ENCODE data around the gene DDX56. TPM values are rescaled to one million over a fixed set of nuclear protein-coding genes. Genes with fewer than 3 reads are reported as not detected.

Gene DDX56
- polyA plus RNA-seq, 3 donors, result 32.2 to 69.3 (median 33.9) TPM

DNA sequence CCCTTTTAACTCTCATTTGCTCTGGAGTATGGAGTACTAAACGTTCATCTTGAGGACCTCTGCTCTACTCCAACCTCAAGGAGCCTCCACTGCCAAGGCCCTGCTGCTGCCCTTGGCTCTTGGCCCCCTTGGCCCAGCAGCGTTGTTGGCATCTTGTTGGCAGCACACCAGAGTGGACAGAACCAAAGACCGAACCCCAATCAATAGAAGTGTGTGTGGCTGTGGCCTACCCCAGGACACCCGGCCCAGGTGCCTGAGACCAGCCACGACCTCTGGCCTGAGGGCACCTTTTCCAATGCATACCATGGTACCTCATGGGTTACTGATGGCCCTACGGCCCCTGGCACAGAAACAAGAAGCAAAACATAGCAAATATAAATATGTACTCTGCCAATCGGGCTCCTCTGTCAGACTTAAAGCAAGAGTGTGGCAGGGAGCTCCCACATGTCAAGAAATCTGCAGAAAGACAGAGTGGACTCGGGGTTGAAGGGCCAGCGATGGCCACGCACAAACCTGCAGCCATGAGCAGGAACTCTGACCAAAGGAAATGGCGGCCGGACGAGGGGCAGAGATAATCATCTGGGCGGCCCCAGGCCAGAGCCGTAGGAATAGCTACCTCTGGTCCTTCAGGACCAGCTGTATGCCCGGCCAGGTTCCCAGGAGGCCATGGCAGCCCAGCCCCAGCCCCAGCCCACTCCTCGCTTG is 35.5 kb downstream of the DDX56 start:
- H3K27ac Mint-ChIP-seq, result no peak overlapping the region
- DNase-seq, result no peak
- H3K79me2 ChIP-seq (ENCODE audit: insufficient read depth, low read length), result no peaks in the 10 kb centered on the region
- H3K9me3 Mint-ChIP-seq, result no peaks in the 10 kb centered on the region
- TF ChIP-seq, protein P1, sequence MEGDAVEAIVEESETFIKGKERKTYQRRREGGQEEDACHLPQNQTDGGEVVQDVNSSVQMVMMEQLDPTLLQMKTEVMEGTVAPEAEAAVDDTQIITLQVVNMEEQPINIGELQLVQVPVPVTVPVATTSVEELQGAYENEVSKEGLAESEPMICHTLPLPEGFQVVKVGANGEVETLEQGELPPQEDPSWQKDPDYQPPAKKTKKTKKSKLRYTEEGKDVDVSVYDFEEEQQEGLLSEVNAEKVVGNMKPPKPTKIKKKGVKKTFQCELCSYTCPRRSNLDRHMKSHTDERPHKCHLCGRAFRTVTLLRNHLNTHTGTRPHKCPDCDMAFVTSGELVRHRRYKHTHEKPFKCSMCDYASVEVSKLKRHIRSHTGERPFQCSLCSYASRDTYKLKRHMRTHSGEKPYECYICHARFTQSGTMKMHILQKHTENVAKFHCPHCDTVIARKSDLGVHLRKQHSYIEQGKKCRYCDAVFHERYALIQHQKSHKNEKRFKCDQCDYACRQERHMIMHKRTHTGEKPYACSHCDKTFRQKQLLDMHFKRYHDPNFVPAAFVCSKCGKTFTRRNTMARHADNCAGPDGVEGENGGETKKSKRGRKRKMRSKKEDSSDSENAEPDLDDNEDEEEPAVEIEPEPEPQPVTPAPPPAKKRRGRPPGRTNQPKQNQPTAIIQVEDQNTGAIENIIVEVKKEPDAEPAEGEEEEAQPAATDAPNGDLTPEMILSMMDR (IDR thresholded peaks at IDR 0.05), result no peak
- intact Hi-C loops (cut with micrococcal nuclease), result no loop called here
- H3K4me1 Mint-ChIP-seq, result peaks cover 4% of the 10 kb centered on the region
- no peak overlapping the region for H3K4me3 Mint-ChIP-seq
- H3K36me3 ChIP-seq (replicated peaks in 1 of 2; ENCODE audit: control insufficient read depth in 1 of 2, insufficient read depth in 2 of 2, low read length in 2 of 2), result no peaks in the 10 kb centered on the region
- no peak overlapping the region for H2AFZ ChIP-seq (ENCODE audit: insufficient read depth, low read depth, low read length, poor library complexity, severe bottlenecking)
- H3K9me3 ChIP-seq (replicated peaks in 1 of 2; ENCODE audit: control insufficient read depth in 1 of 2, insufficient read depth in 1 of 2, low read length in 2 of 2), result no peaks in the 10 kb centered on the region
- 97% methylated on average over 14 of the region's 17 CpGs for WGBS (ENCODE audit: insufficient coverage)
- H3K4me1 ChIP-seq (ENCODE audit: control insufficient read depth in 1 of 2, insufficient read depth in 2 of 2, low read length in 2 of 2), result peaks cover 7 to 10% of the 10 kb centered on the region in 2 donors
- H3K4me2 ChIP-seq (replicated peaks; ENCODE audit: extremely low read depth, low read length, poor library complexity, severe bottlenecking), result no peak overlapping the region
- H3K9ac ChIP-seq (ENCODE audit: insufficient read depth, low read length, poor library complexity, severe bottlenecking), result no peak overlapping the region
- H3K27me3 Mint-ChIP-seq (ENCODE audit: low read depth in 3 of 3), result peaks cover 0 to 9% (median 2%) of the 10 kb centered on the region in 3 donors
- H4K20me1 ChIP-seq (ENCODE audit: insufficient read depth, low read length), result no peaks in the 10 kb centered on the region
- H3K36me3 Mint-ChIP-seq, result no peaks in the 10 kb centered on the region
- H3K27ac ChIP-seq (ENCODE audit: low read depth in 1 of 2, low read length in 2 of 2), result no peak overlapping the region
- H3K4me3 ChIP-seq (replicated peaks in 1 of 3; ENCODE audit: low read depth in 2 of 3, low read length in 3 of 3), result no peak overlapping the region
- no peaks in the 10 kb centered on the region for H3K27me3 ChIP-seq (ENCODE audit: control insufficient read depth in 2 of 2, insufficient read depth in 2 of 2, low read length in 2 of 2)

DNA sequence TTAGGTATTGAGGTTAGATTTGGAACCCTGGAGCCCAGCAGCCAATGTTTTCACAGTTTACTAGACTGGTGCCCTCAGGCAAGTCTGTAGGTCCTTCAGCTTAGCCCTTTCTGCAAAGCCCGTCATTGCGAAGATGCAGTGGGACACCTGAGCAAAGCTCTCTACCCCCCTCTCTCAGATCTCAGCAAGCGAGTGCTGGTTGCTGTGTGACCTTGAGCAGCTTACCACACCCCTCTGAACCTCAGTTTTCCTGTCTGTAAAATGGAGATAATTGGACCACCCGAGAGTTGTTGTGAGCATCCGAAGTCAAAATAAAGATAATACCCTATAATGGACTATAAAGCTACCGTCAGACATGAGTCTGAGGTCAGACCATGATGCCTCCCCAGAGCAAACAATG is 36.3 kb downstream of the DDX56 start:
- Histone ChIP-seq H3K4me3 (replicated peaks in 1 of 3; ENCODE audit: low read depth in 2 of 3, low read length in 3 of 3) (no peak overlapping the region), H2AFZ (ENCODE audit: insufficient read depth, low read depth, low read length, poor library complexity, severe bottlenecking) (no peak overlapping the region), H3K27me3 (ENCODE audit: control insufficient read depth in 2 of 2, insufficient read depth in 2 of 2, low read length in 2 of 2) (no peaks in the 10 kb centered on the region), H3K4me2 (replicated peaks; ENCODE audit: extremely low read depth, low read length, poor library complexity, severe bottlenecking) (no peak overlapping the region), H3K9ac (ENCODE audit: insufficient read depth, low read length, poor library complexity, severe bottlenecking) (no peak overlapping the region), H3K4me1 (ENCODE audit: control insufficient read depth in 1 of 2, insufficient read depth in 2 of 2, low read length in 2 of 2) (peaks cover 0 to 2% of the 10 kb centered on the region in 2 donors), H4K20me1 (ENCODE audit: insufficient read depth, low read length) (no peaks in the 10 kb centered on the region), H3K27ac (ENCODE audit: low read depth in 1 of 2, low read length in 2 of 2) (no peak overlapping the region), H3K9me3 (replicated peaks in 1 of 2; ENCODE audit: control insufficient read depth in 1 of 2, insufficient read depth in 1 of 2, low read length in 2 of 2) (no peaks in the 10 kb centered on the region), H3K36me3 (replicated peaks in 1 of 2; ENCODE audit: control insufficient read depth in 1 of 2, insufficient read depth in 2 of 2, low read length in 2 of 2) (no peaks in the 10 kb centered on the region), H3K79me2 (ENCODE audit: insufficient read depth, low read length) (no peaks in the 10 kb centered on the region)
- Mint-ChIP-seq H3K9me3 (no peaks in the 10 kb centered on the region), H3K4me1 (no peaks in the 10 kb centered on the region), H3K4me3 (no peak overlapping the region), H3K36me3 (no peaks in the 10 kb centered on the region), H3K27ac (no peak overlapping the region), H3K27me3 (ENCODE audit: low read depth in 3 of 3) (peaks cover 0 to 5% (median 2%) of the 10 kb centered on the region in 3 donors)
- intact Hi-C loops (cut with micrococcal nuclease), result no loop called here
- WGBS (ENCODE audit: insufficient coverage), result 93% methylated on average over 3 of the region's 6 CpGs
- DNase-seq, result no peak
- TF ChIP-seq, protein P1 (IDR thresholded peaks at IDR 0.05), result no peak

Measured in CD14-positive monocyte (primary cell).